GM21528 (cell line): ENCODE measurements around the gene RSPH4A.
"Not testable (repeated sequence)": the region's sequence is repeated elsewhere in the genome, so short reads cannot be mapped to it uniquely, and the experiment has no call there.

ENCODE experiments used
- ATAC-seq: cut with Tn5 transposase; IDR thresholded peaks from one replicate; pipeline ENCODE4 v1.9.1; 2021; ENCODE audit warnings: mild to moderate bottlenecking, moderate library complexity; ENCODE audit not compliant: unreplicated experiment, low FRiP score

The RSPH4A gene

DNA sequence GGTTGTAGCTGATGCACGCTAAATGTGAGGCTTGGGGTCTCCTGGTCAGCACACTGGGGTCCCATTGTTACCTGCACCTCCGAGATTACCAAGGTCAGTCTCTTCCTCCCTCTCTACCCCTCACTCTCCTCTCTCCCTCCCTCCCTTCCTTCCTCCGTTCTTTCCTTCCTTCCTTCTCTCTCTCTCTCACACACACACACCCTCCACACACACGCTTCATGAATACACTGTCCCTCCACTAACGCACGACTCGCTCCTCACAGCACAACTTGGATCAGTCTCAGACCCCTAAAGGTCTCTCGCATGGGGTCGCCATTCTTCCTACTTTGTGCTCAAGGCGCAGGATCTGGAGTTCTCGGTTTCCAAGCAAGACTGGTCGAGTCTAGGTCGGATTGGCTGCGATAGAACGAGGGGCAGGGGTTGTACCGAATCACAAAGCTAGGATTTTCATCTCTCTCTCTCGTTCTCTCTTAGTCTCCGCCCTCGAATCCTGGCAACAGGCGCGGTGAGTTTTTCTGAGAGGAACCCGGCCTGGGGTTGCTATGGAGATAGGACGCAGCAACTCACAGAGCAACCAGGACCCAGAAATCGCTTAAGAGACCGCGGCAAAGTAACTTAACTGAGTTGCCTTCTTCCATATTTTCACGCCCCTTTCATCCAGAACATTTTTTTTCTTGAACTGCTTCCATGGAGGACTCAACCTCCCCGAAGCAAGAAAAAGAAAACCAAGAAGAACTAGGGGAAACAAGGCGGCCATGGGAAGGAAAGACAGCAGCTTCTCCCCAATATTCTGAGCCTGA is at the start of gene RSPH4A:
Gene RSPH4A, plus strand, starts transcription at position 543 of the 800 bp plus-strand sequence. Its CDS starts 145 bp downstream, at position 688.
- peak; percentile 99 for ATAC-seq

DNA sequence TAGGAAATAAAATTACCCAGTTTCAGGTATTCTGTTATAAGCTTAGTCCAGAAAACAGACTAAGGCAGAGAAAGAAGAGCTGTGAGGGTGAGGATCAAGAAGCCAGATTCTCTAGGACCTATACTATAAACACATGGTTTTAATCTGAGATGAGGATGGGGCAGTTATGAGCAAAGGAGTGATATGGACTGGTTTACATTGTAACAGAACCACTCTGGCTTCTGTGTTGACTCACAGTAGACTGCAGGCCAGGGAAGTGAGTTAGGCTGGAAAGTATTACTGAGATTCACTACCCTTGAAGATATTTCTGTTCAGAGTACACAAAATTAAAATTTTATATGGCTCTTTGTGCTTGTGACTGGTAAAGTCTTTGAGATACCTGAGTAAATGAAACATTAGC is 48.2 kb upstream of the RSPH4A start:
- no peak for ATAC-seq

DNA sequence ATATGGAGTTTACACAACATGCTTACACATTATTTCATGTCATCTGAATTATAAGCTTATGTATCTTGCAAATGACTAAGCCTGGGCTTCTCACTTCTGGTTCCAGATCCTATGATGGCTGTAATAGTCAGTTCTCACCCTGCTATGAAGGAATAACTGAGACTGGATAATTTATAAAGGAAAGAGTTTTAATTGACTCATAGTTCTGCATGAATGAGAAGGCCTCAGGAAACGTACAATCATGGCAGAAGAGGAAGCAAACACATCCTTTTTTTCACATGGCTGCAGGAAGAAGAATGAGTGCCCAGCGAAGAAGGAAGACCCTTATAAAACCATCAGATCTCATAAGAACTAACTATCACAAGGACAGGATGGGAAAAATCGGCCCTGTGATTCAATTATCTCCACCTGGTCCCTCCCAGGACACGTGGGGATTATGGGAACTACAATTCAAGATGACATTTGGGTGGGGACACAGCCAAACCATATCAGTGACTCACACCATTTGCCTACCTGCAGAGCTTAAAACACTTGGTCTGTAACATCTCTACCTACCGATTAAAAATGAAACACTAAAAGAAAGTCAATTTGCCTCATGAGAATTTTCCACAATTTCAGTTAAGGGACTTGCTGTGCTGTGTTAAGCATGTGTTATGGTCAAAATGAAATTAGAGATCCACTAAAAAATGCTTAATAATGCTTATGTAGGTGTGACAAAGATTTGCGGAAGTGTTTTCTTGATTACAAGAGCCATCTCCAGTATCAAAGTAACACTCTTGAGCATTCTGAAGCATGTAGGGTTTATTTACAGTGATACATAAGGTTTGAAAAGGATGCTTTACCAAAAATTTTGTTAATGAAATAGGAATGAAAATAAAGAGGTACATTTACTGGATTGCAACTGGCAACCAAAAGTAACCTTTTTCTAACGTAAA is 47.2 kb upstream of the RSPH4A start:
- ATAC-seq: no peak

DNA sequence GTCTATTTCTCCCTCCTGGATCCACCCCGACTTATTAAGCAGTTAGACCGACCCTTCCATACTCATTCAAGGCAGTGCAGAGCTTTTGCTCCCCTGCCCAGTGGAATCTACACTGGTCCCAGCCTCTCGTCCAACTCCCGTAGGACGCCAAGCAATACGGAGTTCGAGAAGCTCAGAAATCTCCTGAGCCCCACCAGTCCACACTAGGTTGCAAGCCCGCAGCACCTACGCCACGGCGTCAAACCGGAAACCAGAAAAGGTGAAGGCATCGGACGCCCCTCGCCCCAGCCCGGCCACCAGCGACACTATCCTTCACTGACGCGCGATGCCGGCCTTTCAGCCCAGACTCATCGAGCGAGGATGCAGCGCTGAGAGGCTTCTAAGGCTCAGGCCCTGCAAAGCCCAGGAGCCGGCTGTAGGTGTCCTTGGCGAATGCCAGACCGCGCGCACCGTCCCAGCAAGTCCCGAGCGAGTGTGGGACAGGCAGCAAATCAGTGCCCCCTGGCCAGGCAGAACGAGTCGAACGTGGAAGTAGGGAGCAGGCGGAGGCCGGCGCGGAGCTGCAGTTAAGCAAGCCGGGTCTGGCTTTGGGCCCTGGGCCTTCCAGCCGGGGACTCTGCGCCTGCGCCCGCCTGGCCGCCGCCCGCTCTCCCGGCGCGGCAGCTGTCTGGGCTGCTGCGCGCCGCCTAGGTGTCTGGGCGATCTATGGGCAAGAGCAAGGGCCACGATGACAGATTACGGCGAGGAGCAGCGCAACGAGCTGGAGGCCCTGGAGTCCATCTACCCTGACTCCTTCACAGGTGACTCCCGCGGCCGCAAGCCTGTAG is 45.2 kb upstream of the RSPH4A start, which contains the start of gene RWDD1:
Gene RWDD1, plus strand, starts transcription at position 649 of the 827 bp plus-strand sequence. Its CDS starts 79 bp downstream, at position 728.
- peak; percentile 97 for ATAC-seq

DNA sequence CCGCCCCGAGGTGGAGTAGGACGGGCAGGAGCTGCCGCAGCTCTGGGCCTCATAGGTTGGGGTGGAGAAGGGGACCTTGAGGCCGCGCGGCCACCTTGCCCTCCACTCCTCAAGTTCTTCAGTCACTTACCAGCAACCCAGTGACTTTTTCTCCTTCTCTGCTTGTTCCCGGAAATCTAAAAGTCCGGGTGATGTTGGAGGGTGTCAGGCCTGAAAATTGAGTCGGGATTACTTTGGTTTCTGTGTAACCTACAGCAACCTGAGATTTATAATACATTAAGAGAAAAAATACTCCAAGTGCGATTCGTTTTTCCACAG is 44.6 kb upstream of the RSPH4A start:
- no peak for ATAC-seq

DNA sequence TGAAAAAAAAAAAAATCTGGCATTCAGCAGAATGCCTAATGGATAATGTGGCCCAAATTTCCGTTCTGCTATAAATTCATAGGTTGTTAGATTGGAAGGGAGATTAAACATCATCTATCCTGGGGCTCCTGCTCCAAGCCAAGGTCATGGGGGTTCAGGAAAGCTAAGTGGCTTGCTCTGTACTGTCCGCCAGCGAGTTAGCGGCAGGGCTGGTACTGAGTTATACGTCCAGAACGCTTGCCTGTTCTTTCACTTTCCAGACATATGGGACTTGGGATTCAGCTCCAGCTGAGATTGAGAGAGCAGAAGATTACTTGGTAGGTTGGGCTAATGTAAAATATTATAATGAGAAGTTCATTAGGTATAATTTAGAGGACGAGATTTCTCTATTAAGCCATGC is 44.1 kb upstream of the RSPH4A start:
- no peak for ATAC-seq

DNA sequence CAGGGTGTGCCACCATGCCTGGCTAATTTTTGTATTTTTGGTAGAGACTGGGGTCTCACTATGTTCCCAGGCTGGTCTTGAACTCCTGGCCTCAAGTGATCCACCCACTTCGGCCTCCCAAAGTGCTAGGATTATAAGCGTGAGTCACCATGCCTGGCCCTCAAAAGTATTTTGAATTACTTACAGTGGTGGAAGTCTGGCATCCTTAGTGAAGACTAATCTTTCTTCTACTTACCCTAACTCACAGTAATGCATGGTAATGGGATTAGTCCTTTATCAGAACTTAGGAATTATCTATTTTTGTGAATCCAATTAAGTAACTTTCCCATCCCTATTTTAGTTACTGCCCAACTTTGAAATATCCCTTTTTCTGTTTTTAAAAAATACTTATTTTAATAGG is 41.1 kb upstream of the RSPH4A start:
- ATAC-seq: no peak

DNA sequence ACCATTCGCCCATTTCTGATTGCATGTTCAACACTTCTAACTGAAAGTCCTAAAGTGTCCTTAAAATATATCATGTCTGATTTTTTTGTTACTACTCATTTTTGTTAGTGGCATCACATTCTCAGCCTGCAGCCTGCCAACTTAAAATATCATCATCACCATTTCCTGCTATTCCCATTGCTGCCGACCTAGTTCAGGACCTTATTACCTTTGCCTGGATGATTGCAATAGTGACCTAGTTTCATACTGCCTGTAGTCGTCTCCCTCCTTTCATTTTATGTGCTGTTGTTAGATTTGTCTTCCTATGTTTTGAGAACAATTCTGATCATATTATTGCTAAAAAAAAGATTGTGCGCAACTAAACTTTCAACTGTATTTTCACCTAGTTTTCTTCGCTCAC is 38.8 kb upstream of the RSPH4A start:
- no peak for ATAC-seq

DNA sequence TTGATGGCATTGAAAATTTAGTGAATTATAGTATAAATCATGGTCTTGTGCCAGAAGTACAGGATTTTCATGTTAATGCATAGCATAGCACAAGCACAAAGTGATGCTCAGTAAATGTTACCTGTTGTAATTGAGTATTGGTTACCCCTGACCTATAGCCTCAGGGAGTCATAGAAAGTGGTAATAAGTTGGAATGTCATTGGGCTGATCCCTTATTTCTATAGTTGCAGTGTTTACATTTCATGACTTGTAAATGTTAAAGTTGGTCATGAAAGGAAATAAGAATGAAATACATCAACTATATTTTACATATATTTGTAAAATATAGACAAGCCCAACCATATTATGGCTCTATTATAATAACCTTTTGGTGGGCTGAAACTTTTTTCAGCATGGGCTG is 37.9 kb upstream of the RSPH4A start:
- ATAC-seq: no peak

DNA sequence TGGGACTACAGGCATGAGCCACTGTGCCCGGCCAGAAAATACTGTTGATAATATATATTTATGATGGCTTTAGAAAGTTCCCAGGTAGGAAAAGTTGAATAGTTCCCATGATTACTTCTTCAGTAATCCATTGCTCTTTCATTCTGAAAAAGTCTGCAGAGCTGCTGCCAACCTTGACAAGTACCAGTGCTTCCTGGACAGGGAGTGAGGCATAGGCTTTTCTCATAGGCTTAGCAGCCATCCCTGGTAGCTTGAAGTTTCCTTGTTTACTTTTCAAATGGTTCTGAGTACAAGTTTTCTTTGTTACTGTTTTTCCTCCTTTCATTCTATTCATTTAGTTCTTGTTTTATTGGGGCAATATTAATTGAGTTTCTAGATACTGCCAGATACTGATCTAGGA is 37.1 kb upstream of the RSPH4A start:
- ATAC-seq: no peak

DNA sequence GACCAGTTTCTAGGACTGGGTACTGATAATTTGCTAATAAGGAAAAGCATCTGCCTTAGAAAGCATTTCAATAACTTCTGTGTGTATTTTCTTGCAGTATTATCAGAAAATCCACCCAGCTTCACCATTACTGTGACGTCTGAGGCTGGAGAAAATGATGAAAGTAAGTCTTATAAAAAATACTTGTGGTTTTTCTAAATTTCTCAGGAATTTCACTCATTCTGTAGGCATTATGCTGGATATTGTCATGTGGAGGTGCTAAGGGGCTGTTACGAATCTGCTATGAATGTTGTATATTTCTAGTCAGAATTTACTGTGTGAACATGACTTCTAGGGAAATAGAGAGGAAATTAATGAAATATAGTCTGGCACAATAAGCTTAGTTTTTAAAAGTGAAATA is 36.1 kb upstream of the RSPH4A start:
- ATAC-seq: no peak

DNA sequence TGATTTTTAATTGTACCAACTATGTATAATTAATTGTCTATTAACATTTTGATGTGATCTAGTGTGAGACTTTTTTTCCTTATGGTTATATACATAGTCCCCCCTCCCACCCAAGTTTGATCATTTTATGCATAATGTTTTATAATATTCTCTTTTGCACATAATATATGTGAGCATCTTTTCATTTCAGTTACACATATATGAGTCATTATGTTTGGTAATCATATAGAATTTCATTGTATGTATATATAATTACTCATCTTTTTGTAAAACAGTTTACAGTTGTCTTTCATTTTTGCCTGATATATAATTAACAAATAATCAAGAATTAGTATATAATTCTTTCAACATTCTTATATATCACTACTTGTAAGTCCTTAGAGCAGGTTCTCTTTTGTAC is 30.0 kb upstream of the RSPH4A start:
- no peak for ATAC-seq

DNA sequence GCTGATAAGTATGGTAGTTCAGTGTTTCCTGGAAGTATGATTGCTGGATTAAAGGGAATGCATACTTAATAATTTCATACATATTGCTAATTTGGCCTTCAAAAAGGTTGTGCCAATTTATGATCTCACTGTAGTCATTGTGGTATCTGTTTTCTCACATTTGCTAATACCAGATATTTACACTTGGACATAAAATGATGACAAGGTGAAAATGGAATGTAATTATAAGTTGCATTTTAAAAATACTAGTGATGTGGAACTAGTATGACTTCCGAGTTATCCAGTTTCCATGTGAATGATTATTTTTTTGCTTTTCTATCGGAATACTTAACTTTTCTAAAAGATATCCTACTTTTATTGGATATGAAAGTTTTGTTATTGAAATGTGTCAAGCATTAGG is 29.5 kb upstream of the RSPH4A start:
- ATAC-seq: no peak

DNA sequence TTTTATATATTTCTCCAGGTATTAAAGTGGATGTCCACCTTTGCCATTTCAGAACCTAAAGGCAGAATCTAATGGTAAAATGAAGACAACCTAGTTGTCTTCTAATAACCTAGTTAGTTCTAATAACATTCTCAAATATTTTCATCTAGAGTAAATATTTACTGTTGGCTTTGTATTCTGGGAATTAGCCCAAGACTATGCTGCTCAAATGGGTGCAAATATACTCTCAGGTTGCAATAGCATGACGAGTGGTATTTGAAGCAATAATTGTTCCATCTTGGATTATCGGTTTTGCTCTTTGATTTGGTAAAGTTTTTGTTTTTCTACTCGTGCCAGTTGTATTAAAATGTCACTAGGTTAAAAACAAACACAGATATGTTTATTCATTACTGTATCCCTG is 21.0 kb upstream of the RSPH4A start:
- ATAC-seq: no peak

DNA sequence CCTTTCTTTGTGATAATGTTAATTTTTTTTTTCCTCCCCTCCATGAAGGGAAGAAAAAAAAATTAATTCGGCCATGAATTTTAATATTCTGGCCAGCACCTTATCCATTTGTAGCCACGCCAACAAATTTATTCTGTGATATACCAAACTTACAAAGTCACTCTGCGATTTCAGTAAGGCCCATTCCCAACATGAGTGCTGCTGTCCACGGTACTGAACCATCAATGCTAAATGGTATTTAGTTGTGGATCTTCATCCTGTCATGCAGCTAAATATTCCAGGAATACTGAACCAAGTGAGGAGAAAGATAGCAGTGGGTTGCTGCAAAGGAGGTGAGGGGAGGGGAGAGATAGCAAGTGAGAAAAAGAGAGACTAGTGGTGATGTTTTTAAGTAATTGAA is 19.5 kb upstream of the RSPH4A start:
- no peak for ATAC-seq

DNA sequence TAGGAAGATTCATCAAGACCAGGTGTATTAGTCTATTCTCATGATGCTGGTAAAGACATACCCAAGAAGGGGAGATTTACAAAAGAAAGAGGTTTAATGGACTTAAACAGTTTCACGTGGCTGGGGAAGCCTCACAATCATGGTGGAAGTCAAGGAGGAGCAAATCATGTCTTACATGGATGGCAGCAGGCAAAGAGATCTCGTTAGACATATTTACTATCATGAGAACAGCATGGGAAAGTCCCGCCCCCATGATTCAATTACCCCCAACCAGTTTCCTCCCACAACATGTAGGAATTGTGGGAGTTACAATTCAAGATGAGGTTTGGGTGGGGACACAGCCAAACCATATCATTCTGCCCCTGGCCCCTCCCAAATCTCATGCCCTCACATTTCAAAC is 12.4 kb upstream of the RSPH4A start:
- not testable (repeated sequence) for ATAC-seq

DNA sequence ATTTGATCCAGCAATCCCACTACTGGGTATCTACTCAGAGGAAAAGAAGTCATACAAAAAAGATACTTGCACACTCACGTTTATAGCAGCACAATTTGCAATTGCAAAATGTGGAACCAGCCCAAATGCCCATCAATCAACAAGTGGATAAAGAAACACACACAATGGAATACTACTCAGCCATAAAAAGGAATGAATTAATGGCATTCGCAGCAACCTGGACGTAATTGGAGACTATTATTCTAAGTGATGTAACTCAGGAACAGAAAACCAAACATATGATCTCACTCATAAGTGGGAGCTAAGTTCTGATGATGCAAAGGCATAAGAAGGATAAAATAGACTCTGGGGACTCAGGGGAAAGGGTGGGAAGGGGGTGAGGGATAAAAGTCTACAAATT is 11.4 kb upstream of the RSPH4A start:
- not testable (repeated sequence) for ATAC-seq

DNA sequence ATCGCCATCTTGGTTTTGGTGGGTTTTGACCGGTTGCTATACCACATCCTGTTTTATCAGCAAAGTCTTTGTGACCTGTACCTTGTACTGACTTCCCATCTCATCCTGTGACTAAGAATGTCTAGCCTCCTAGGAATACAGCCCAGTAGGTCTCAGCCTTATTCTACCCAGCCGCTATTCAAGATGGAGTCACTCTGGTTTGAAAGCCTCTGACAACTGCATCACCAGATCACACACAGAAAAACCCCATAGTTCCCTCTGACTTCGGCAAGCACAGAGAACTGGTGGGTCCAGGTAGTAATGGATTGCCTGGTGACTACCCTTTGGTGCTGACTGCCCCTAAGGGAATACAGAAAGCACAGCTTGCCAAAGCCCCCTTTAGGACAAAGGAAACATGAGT is 10.3 kb upstream of the RSPH4A start:
- ATAC-seq: no peak

DNA sequence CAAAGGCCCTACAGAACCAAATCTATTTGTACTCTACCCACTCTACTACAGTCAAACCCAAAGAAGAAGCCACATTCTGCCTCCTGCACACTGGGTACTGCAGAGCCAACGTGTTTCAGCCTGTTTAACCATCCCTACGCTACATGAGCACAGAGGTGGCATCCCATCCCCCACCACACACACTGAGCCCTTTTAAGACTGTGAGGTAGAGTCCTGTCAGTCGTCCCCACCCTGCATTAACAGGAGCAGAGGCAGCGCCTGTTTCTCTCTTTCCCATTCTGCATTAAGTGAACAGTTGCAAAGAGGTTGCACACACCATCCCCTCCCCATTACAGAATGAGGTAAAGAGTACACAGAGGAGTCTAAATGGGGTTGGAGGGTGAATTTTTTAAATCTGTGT is 5.2 kb upstream of the RSPH4A start:
- ATAC-seq: no peak

DNA sequence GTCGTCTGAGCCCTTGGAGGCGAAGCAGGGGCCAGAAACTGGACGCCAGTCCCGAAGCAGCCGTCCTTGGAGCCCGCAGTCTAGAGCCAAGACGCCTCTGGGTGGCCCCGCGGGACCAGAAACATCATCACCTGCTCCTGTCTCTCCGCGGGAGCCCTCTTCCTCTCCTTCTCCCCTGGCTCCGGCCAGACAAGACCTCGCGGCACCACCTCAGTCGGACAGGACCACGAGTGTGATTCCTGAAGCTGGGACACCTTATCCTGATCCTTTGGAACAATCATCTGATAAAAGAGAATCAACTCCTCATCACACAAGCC is 416 bp downstream of the RSPH4A start:
- no peak for ATAC-seq
